Kidney (tissue), 14 donors: ENCODE results near the gene TACSTD2. TPM values are rescaled to one million over a fixed set of nuclear protein-coding genes. Genes with fewer than 3 reads are reported as not detected.
"Not testable (repeated sequence)": the region's sequence is repeated elsewhere in the genome, so short reads cannot be mapped to it uniquely, and the experiment has no call there.

Experiments
- DNase-seq, 5 donors: peaks; one replicate each; pipeline ENCODE4 v3.0.0-alpha.2; 2013 to 2020
- FAIRE-seq: peaks from 2 replicates; lab custom pipeline; 2012; peaks lifted over from hg19 to GRCh38; lab: Jason Lieb, UNC
- H3K27ac ChIP-seq, 2 donors: one replicate each; pipeline ENCODE4 v1.7.0; 2013; ENCODE audit warnings: low read depth in 2 of 2, low read length in 2 of 2, inconsistent platforms in 1 of 2
- H3K27me3 ChIP-seq: one replicate; pipeline ENCODE4 v1.7.1; 2013; ENCODE audit warnings: low read length, inconsistent platforms; ENCODE audit not compliant: control insufficient read depth, insufficient read depth
- H3K36me3 ChIP-seq, 3 donors: one replicate each; pipeline versions ENCODE4 v1.7.0 to v1.7.1; 2013; ENCODE audit warnings: low read length in 3 of 3, control low read depth in 1 of 3, inconsistent platforms in 1 of 3; ENCODE audit not compliant: insufficient read depth in 3 of 3, control insufficient read depth in 2 of 3
- H3K4me1 ChIP-seq, 3 donors: one replicate each; pipeline versions ENCODE4 v1.7.0 to v1.7.1; 2013; ENCODE audit warnings: low read length in 3 of 3, inconsistent platforms in 1 of 3, low read depth in 1 of 3; ENCODE audit not compliant: control insufficient read depth in 2 of 3, insufficient read depth in 2 of 3
- H3K4me3 ChIP-seq, 3 donors: one replicate each; pipeline versions ENCODE4 v1.7.0 to v1.8.1; 2013; ENCODE audit warnings: low read length in 3 of 3, control low read depth in 1 of 3, inconsistent platforms in 1 of 3
- H3K9ac ChIP-seq, 3 donors: one replicate each; pipeline versions ENCODE4 v1.7.0 to v1.7.1; 2013; ENCODE audit warnings: low read length in 3 of 3, control low read depth in 1 of 3, inconsistent platforms in 1 of 3
- H3K9me3 ChIP-seq, 3 donors: one replicate each; pipeline versions ENCODE4 v1.7.0 to v1.7.1; 2013; ENCODE audit warnings: low read length in 3 of 3, control low read depth in 1 of 3, inconsistent platforms in 1 of 3; ENCODE audit not compliant: control insufficient read depth in 2 of 3, insufficient read depth in 1 of 3
- CTCF ChIP-seq: IDR thresholded peaks from 3 replicates; pipeline ENCODE4 v1.5.1; 2012; ENCODE audit warnings: mild to moderate bottlenecking, moderate library complexity, borderline replicate concordance; ENCODE audit not compliant: insufficient read depth; ENCODE audit errors: extremely low read depth
- intact Hi-C: fragments of 100-400 bp; cut with DNase I; formaldehyde crosslinking; loops from one replicate; pipeline ENCODE4 v1.11.1; 2022
- polyA plus RNA-seq: library from polyadenylated mRNA; stranded (reverse); fragments of 350-450 nt; fragmentation: Illumina TruSeq; extraction: RNeasy Lipid Tissue Mini Kit (QIAGEN cat#74804); gene quantifications from one replicate; pipeline ENCODE4 v1.2.3, GENCODE V29; 2014; ENCODE audit warnings: low read depth, low replicate concordance; ENCODE audit not compliant: insufficient read depth
- total RNA-seq: library from RNA; stranded (reverse); fragmentation: NEBNext Ultra II Directional; extraction: Animal tissue kit (Norgen Biotek cat#: 25700); gene quantifications from one replicate; pipeline ENCODE4 v1.2.1, GENCODE V29; 2021
- donor health status: control.
- donor health status: control.
- donor health status: control.
- donor health status: control.
- donor health status: control.
- donor health status: DM: yes; HTN: yes; CAD: no.
- donor health status: Normal renal cell carcinoma (clear cell type).

TACSTD2 gene
- total and polyA plus RNA-seq, 2 donors from 2014 or later = 127 to 502 TPM

- H3K9ac ChIP-seq = no peak overlapping the region
- peaks cover 0 to 10% (median 2%) of the 10 kb centered on the region in 3 donors for H3K9me3 ChIP-seq
- intact Hi-C loops = no loop called here
- H3K4me1 ChIP-seq = no peaks in the 10 kb centered on the region
- no peak overlapping the region for H3K4me3 ChIP-seq
- TF ChIP-seq CTCF = no peak
- FAIRE-seq (no peak), DNase-seq (no peak)
- H3K36me3 ChIP-seq = no peaks in the 10 kb centered on the region
- no peaks in the 10 kb centered on the region for H3K27me3 ChIP-seq
- H3K27ac ChIP-seq = no peak overlapping the region
These were observed 31.9 kb upstream of the TACSTD2 start for GRCh38 chr1:58608945-58609344.

GRCh38 chr1:58608297-58608696, 31.2 kb upstream of the TACSTD2 start:
- TF ChIP-seq CTCF = no peak
- intact Hi-C loops = no loop called here
- no peak for FAIRE-seq
- H3K36me3 ChIP-seq = no peaks in the 10 kb centered on the region
- peaks cover 0 to 10% (median 2%) of the 10 kb centered on the region in 3 donors for H3K9me3 ChIP-seq
- H3K4me1 ChIP-seq = no peaks in the 10 kb centered on the region
- no peaks in the 10 kb centered on the region for H3K27me3 ChIP-seq
- no peak overlapping the region for H3K9ac ChIP-seq
- H3K27ac ChIP-seq = no peak overlapping the region
- no peak for DNase-seq
- H3K4me3 ChIP-seq = no peak overlapping the region

GRCh38 chr1:58607391-58607790, 30.3 kb upstream of the TACSTD2 start:
- Histone ChIP-seq H3K36me3 (no peaks in the 10 kb centered on the region), H3K9me3 (peaks cover 0 to 10% (median 2%) of the 10 kb centered on the region in 3 donors), H3K27ac (no peak overlapping the region), H3K9ac (no peak overlapping the region), H3K27me3 (no peaks in the 10 kb centered on the region), H3K4me1 (no peaks in the 10 kb centered on the region), H3K4me3 (no peak overlapping the region)
- no peak for FAIRE-seq
- DNase-seq = no peak
- TF ChIP-seq CTCF = no peak
- intact Hi-C loops = no loop called here

- H3K36me3 ChIP-seq, H3K27ac ChIP-seq, intact Hi-C loops, H3K9ac ChIP-seq, H3K27me3 ChIP-seq, FAIRE-seq, H3K4me1 ChIP-seq, H3K9me3 ChIP-seq, DNase-seq, H3K4me3 ChIP-seq: not testable (repeated sequence)
These were observed 24.9 kb upstream of the TACSTD2 start for GRCh38 chr1:58601921-58602320.
